HCT116 (cell line): Measurements from ENCODE around the gene EGFR.

Experiments used
- ATF3 ChIP-seq: IDR thresholded peaks from 2 replicates; pipeline ENCODE4 v1.6.1; 2012
- CTCF ChIP-seq, 3 experiments: fragments of 200-600 bp in 1 of 3; sonication (generic) in 1 of 3; IDR thresholded peaks in 2 of 3; conservative IDR thresholded peaks in 1 of 3; 2 replicates each; pipeline ENCODE4 v1.5.1; 2012 to 2017; ENCODE audit warnings: low read depth in 2 of 3, low read length in 2 of 3, antibody characterized with exemption in 1 of 3, borderline replicate concordance in 1 of 3, control low read depth in 1 of 3, mild to moderate bottlenecking in 1 of 3, mixed read lengths in 1 of 3, mixed run types in 1 of 3, moderate library complexity in 1 of 3; ENCODE audit not compliant: insufficient read depth in 1 of 3
- EGR1 ChIP-seq: IDR thresholded peaks from 2 replicates; pipeline ENCODE4 v1.6.1; 2012; ENCODE audit warnings: low read depth
- EZH2 ChIP-seq: fragments of 200-600 bp; sonication (generic); IDR thresholded peaks from 2 replicates; pipeline ENCODE4 v1.6.1; 2017; ENCODE audit warnings: antibody characterized with exemption, mixed run types
- EZH2phosphoT487 ChIP-seq: fragments of 200-600 bp; IDR thresholded peaks from 2 replicates; pipeline ENCODE4 v1.6.1; 2018; ENCODE audit warnings: antibody characterized with exemption, borderline replicate concordance
- POLR2A ChIP-seq: IDR thresholded peaks from 2 replicates; pipeline ENCODE4 v1.7.0; 2011; ENCODE audit warnings: borderline replicate concordance; ENCODE audit not compliant: insufficient read depth, insufficient read length; ENCODE audit errors: extremely low read depth
- POLR2AphosphoS5 ChIP-seq: IDR thresholded peaks from 2 replicates; pipeline ENCODE4 v1.6.1; 2011; ENCODE audit warnings: mild to moderate bottlenecking, low read depth, low read length, moderate library complexity
- RAD21 ChIP-seq: IDR thresholded peaks from 2 replicates; pipeline ENCODE4 v1.6.1; 2012; ENCODE audit warnings: low read depth, mild to moderate bottlenecking
- REST ChIP-seq: IDR thresholded peaks from 2 replicates; pipeline ENCODE4 v1.6.1; 2012; ENCODE audit warnings: low read depth
- SRF ChIP-seq: IDR thresholded peaks from 2 replicates; pipeline ENCODE4 v1.6.1; 2012; ENCODE audit warnings: low read depth
- TCF7L2 ChIP-seq: IDR thresholded peaks from 2 replicates; pipeline ENCODE4 v1.7.0; 2011; ENCODE audit warnings: borderline replicate concordance, inconsistent platforms; ENCODE audit not compliant: insufficient read depth, insufficient read length; ENCODE audit errors: extremely low read depth
- ZFX ChIP-seq: fragments of 450-650 bp; IDR thresholded peaks from 2 replicates; pipeline ENCODE4 v1.6.1; 2017
- ZNF274 ChIP-seq: fragments of 200-500 bp; sonication (Bioruptor generic); IDR thresholded peaks from 2 replicates; pipeline ENCODE4 v1.6.1; 2014; ENCODE audit warnings: mild to moderate bottlenecking, low read depth, low read length, inconsistent platforms

- no peak for TF ChIP-seq CTCF (IDR thresholded peaks at IDR 0.05 in 2 of 3, conservative IDR thresholded peaks at IDR 0.05 in 1 of 3; ENCODE audit: borderline replicate concordance in 1 of 3, insufficient read depth in 1 of 3, low read depth in 2 of 3, low read length in 2 of 3)
- TF ChIP-seq EZH2 = no peak
- TF ChIP-seq REST = no peak
- TF ChIP-seq RAD21 = no peak
- TF ChIP-seq POLR2AphosphoS5 = no peak
- TF ChIP-seq TCF7L2 = no peak
- TF ChIP-seq EZH2phosphoT487 = no peak
- TF ChIP-seq SRF = no peak
- TF ChIP-seq ZNF274 = no peak
- no peak for TF ChIP-seq POLR2A
- no peak for TF ChIP-seq EGR1
- TF ChIP-seq ZFX = no peak
- no peak for TF ChIP-seq ATF3
These were observed 142.4 kb downstream of the EGFR start for GRCh38 chr7:55161154-55161687.
